Tibial nerve (tissue), 4 donors: ENCODE data around the gene RBMS3. TPM values are rescaled to one million over a fixed set of nuclear protein-coding genes. Genes with fewer than 3 reads are reported as not detected.

Experiments used
- DNase-seq, 2 donors: peaks; one replicate each; pipeline ENCODE4 v3.0.0-alpha.2; 2019; ENCODE audit warnings: low spot score in 2 of 2
- H3K27ac ChIP-seq, 4 donors: fragments of 200-600 bp; sonication (generic) in 3 of 4; one replicate each; pipeline ENCODE4 v1.5.1; 2017 to 2019; ENCODE audit warnings: mild to moderate bottlenecking in 1 of 4
- H3K27me3 ChIP-seq, 2 donors: fragments of 200-600 bp; sonication (generic) in 1 of 2; one replicate each; pipeline versions ENCODE4 v1.5.1 to v1.6.0; 2017 to 2019
- H3K36me3 ChIP-seq, 3 donors: fragments of 200-600 bp; sonication (generic); one replicate each; pipeline ENCODE4 v1.5.1; 2018 to 2019
- H3K4me1 ChIP-seq, 4 donors: fragments of 200-600 bp; sonication (generic) in 3 of 4; one replicate each; pipeline ENCODE4 v1.5.1; 2017 to 2019
- H3K4me3 ChIP-seq, 4 donors: fragments of 200-600 bp; sonication (generic) in 3 of 4; one replicate each; pipeline ENCODE4 v1.5.1; 2017 to 2019; ENCODE audit warnings: mild to moderate bottlenecking in 1 of 4, moderate library complexity in 1 of 4
- H3K9me3 ChIP-seq, 4 donors: fragments of 200-600 bp; sonication (generic) in 3 of 4; one replicate each; pipeline ENCODE4 v1.5.1; 2017 to 2019
- CTCF ChIP-seq, 5 experiments: fragments of 200-600 bp in 3 of 5; fragments of 450-650 bp in 2 of 5; sonication (generic) in 3 of 5; IDR thresholded peaks; one replicate each; pipeline ENCODE4 v1.5.1; 2016 to 2019; ENCODE audit warnings: antibody characterized with exemption in 5 of 5, mild to moderate bottlenecking in 3 of 5, moderate library complexity in 2 of 5
- EP300 ChIP-seq, 2 donors: sonication (generic); formaldehyde crosslinking; IDR thresholded peaks; one replicate each; pipeline ENCODE4 v1.6.1; 2017; ENCODE audit warnings: antibody characterized with exemption in 2 of 2, mild to moderate bottlenecking in 1 of 2
- POLR2A ChIP-seq, 2 donors: fragments of 450-650 bp; IDR thresholded peaks; one replicate each; pipeline ENCODE4 v1.6.1; 2017; ENCODE audit warnings: antibody characterized with exemption in 2 of 2, mild to moderate bottlenecking in 2 of 2, moderate library complexity in 2 of 2
- WGBS, 2 donors: methylation state at CpG; one replicate each; pipeline ENCODE4 v1.1.5; 2018; 5-methylcytosine and 5-hydroxymethylcytosine counted together
- total RNA-seq, 4 donors: library from RNA; depleted of rRNA; stranded (reverse); fragments of >200 nt; gene quantifications; one replicate each; pipeline ENCODE4 v1.1.0, GENCODE V29; 2016

The RBMS3 gene
- total RNA-seq, 4 donors from 2014 or later = 157 to 175 (median 161) TPM

- Histone ChIP-seq H3K9me3 (no peaks in the 10 kb centered on the region), H3K4me3 (no peak overlapping the region), H3K4me1 (peaks cover 0 to 75% (median 11%) of the 10 kb centered on the region in 4 donors), H3K27me3 (no peaks in the 10 kb centered on the region), H3K36me3 (no peaks in the 10 kb centered on the region), H3K27ac (peak overlapping the region in 3 of 4 donors; percentile 56 to 76 (median 76))
- WGBS, 2 donors = 3 to 6% methylated on average over 1 of the region's 1 CpG
- DNase-seq = peak; percentile 65 to 81
- TF ChIP-seq CTCF (IDR thresholded peaks at IDR 0.05) = peak in 1 of 5 experiments; percentile 21
- TF ChIP-seq EP300 (IDR thresholded peaks at IDR 0.05) = peak; percentile 84 to 99
- TF ChIP-seq POLR2A (IDR thresholded peaks at IDR 0.05) = no peak
These were observed 244.5 kb downstream of the RBMS3 start for GRCh38 chr3:29525254-29525881.

GRCh38 chr3:29527246-29527645 is 246.4 kb downstream of the RBMS3 start:
- TF ChIP-seq EP300 (IDR thresholded peaks at IDR 0.05) (no peak), POLR2A (IDR thresholded peaks at IDR 0.05) (no peak), CTCF (IDR thresholded peaks at IDR 0.05) (no peak)
- H3K4me3 ChIP-seq = no peak overlapping the region
- no peak for DNase-seq
- WGBS, 2 donors = 44 to 52% methylated on average over 1 of the region's 1 CpG
- peaks cover 0 to 78% (median 18%) of the 10 kb centered on the region in 4 donors for H3K4me1 ChIP-seq
- no peaks in the 10 kb centered on the region for H3K9me3 ChIP-seq
- H3K36me3 ChIP-seq = no peaks in the 10 kb centered on the region
- H3K27ac ChIP-seq = peak overlapping the region in 2 of 4 donors; percentile 31 to 71
- H3K27me3 ChIP-seq = no peaks in the 10 kb centered on the region

GRCh38 chr3:29531644-29532043 is 250.8 kb downstream of the RBMS3 start:
- no peak for DNase-seq
- peaks cover 0 to 51% (median 12%) of the 10 kb centered on the region in 4 donors for H3K4me1 ChIP-seq

GRCh38 chr3:29532473-29532872 is 251.6 kb downstream of the RBMS3 start:
- 63 to 68% methylated on average over 4 of the region's 4 CpGs for WGBS, 2 donors
- no peak for DNase-seq
- no peaks in the 10 kb centered on the region for H3K27me3 ChIP-seq
- H3K4me1 ChIP-seq = peaks cover 0 to 50% (median 8%) of the 10 kb centered on the region in 4 donors
- no peak for TF ChIP-seq POLR2A (IDR thresholded peaks at IDR 0.05)
- no peak for TF ChIP-seq EP300 (IDR thresholded peaks at IDR 0.05)
- no peak for TF ChIP-seq CTCF (IDR thresholded peaks at IDR 0.05)
- no peaks in the 10 kb centered on the region for H3K36me3 ChIP-seq
- H3K9me3 ChIP-seq = no peaks in the 10 kb centered on the region
- no peak overlapping the region for H3K4me3 ChIP-seq
- H3K27ac ChIP-seq = no peak overlapping the region

More at GRCh38 chr3:29531644-29532043, 250.8 kb downstream of the RBMS3 start:
- Histone ChIP-seq H3K9me3 (no peaks in the 10 kb centered on the region), H3K4me3 (no peak overlapping the region), H3K27ac (peak overlapping the region in 1 of 4 donors; percentile 54), H3K36me3 (no peaks in the 10 kb centered on the region), H3K27me3 (no peaks in the 10 kb centered on the region)
- no peak for TF ChIP-seq CTCF (IDR thresholded peaks at IDR 0.05)
- WGBS, 2 donors = 42 to 49% methylated on average over 4 of the region's 4 CpGs

GRCh38 chr3:29534006-29534405 is 253.1 kb downstream of the RBMS3 start:
- no peaks in the 10 kb centered on the region for H3K27me3 ChIP-seq
- DNase-seq = no peak
- TF ChIP-seq POLR2A (IDR thresholded peaks at IDR 0.05) (no peak), EP300 (IDR thresholded peaks at IDR 0.05) (no peak), CTCF (IDR thresholded peaks at IDR 0.05) (no peak)
- no peak overlapping the region for H3K4me3 ChIP-seq
- no peak overlapping the region for H3K27ac ChIP-seq
- H3K4me1 ChIP-seq = peaks cover 0 to 63% (median 8%) of the 10 kb centered on the region in 4 donors
- H3K36me3 ChIP-seq = no peaks in the 10 kb centered on the region
- H3K9me3 ChIP-seq = no peaks in the 10 kb centered on the region
- 84 to 90% methylated on average over 3 of the region's 3 CpGs for WGBS, 2 donors
